Measurements from ENCODE around the gene DIDO1.

DIDO1 gene

DNA sequence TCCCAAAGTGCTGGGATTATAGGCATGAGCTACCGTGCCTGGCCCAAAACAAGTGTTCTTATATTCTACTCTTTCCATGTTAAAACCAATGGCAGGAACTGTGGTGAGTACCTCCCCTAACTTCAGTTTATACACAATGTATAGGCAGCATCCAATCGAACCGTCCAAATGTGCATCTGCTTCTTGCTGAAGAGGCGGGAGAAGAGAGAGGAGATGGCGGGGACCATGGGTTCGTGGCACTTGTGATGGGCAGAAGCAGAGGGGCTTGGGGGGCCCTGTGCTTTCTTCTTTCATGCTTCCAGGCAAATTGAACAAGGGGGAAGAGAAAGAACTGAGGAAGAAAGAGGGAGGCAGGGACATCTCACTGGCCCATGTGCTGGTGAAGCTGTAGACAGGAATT lies 53.4 kb downstream of the DIDO1 start:
- Histone ChIP-seq H2AFZ (ENCODE audit: low read depth) (no peak overlapping the region), H3K36me3 (ENCODE audit: insufficient read depth) (no peaks in the 10 kb centered on the region), H3K27me3 (ENCODE audit: insufficient read depth, low read depth) (no peaks in the 10 kb centered on the region; the same call in 1 of the 2 replicates), H3K4me2 (peak overlapping the region; percentile 67; the same call in 1 of the 2 replicates), H3K4me3 (IDR thresholded peaks at IDR 0.05; ENCODE audit: insufficient read depth, low read depth, low read length) (no peak overlapping the region), H4K20me1 (ENCODE audit: insufficient read depth) (no peaks in the 10 kb centered on the region), H3K9ac (no peak overlapping the region), H3K27ac (peak overlapping the region; percentile 42; the same call in 1 of the 2 replicates), H3K4me1 (ENCODE audit: low read depth, poor library complexity, severe bottlenecking) (peaks cover 19% of the 10 kb centered on the region), H3K79me2 (ENCODE audit: insufficient read depth, low read depth) (no peaks in the 10 kb centered on the region)
- TF ChIP-seq CTCF (conservative IDR thresholded peaks at IDR 0.05; ENCODE audit: low read depth, low read length): no peak

DNA sequence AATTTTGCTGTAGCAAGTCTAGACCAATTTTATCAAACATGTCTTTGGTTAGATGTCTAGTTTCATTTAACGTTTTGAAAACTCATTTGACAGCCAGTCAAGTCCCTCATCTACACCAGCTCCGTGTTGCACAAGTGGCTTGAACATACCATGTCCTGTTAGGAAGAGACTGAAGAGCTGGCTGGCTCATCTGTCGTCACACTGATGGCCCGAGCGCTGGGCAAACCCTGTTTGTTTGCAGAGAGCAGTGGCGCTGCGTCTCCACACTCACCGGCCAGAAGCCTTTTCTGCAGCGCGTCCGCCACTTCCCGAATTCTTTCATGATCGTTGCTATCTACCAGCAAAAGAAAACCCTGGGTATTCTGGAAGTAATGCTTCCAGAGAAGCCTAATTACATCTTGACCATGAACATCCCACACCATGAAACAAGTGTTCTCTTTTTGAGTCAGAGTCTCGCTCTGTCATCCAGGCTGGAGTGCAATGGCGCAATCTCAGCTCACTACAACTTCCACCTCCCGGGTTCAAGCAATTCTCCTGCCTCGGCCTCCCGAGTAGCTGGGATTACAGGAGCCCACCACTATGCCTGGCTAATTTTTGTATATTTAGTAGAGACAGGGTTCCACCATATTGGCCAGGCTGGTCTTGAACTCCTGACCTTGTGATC lies 54.0 kb downstream of the DIDO1 start:
- H3K79me2 ChIP-seq (ENCODE audit: insufficient read depth, low read depth): no peaks in the 10 kb centered on the region
- H3K36me3 ChIP-seq (ENCODE audit: insufficient read depth): no peaks in the 10 kb centered on the region
- no peak overlapping the region for H3K9ac ChIP-seq
- H3K27ac ChIP-seq: no peak overlapping the region
- no peak for TF ChIP-seq CTCF (conservative IDR thresholded peaks at IDR 0.05; ENCODE audit: low read depth, low read length)
- peaks cover 19% of the 10 kb centered on the region for H3K4me1 ChIP-seq (ENCODE audit: low read depth, poor library complexity, severe bottlenecking)
- H3K4me2 ChIP-seq: no peak overlapping the region
- H3K4me3 ChIP-seq (IDR thresholded peaks at IDR 0.05; ENCODE audit: insufficient read depth, low read depth, low read length): no peak overlapping the region
- H2AFZ ChIP-seq (ENCODE audit: low read depth): no peak overlapping the region
- no peaks in the 10 kb centered on the region for H4K20me1 ChIP-seq (ENCODE audit: insufficient read depth)
- H3K27me3 ChIP-seq (ENCODE audit: insufficient read depth, low read depth): no peaks in the 10 kb centered on the region; the same call in 1 of the 2 replicates

DNA sequence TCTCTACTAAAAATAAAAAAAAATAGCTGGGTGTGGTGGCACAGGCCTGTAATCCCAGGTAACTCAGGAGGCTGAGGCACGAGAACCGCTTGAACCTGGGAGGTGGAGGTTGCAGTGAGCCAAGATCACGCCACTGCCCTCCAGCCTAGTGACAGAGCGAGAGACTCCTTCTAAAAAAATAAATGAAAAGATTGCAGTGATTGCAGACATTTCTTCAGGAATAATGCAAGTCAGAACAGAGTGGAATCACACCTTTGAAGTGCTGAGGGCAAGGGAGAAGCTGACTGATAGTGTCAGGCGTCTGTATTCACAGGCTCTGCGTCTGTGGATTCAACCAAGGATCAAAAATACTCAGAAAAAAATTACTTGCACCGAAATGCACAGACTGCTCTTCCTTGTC lies 62.1 kb downstream of the DIDO1 start:
- 0 out of 2 replicates have a peak, but pooled peaks cover 2% of the 10 kb centered on the region for H4K20me1 ChIP-seq (ENCODE audit: insufficient read depth)
- H2AFZ ChIP-seq (ENCODE audit: low read depth): no peak overlapping the region
- H3K79me2 ChIP-seq (ENCODE audit: insufficient read depth, low read depth): peaks cover 10% of the 10 kb centered on the region
- H3K36me3 ChIP-seq (ENCODE audit: insufficient read depth): no peaks in the 10 kb centered on the region
- no peaks in the 10 kb centered on the region for H3K27me3 ChIP-seq (ENCODE audit: insufficient read depth, low read depth)
- no peak overlapping the region for H3K4me3 ChIP-seq (IDR thresholded peaks at IDR 0.05; ENCODE audit: insufficient read depth, low read depth, low read length)
- TF ChIP-seq CTCF (conservative IDR thresholded peaks at IDR 0.05; ENCODE audit: low read depth, low read length): no peak
- H3K9ac ChIP-seq: no peak overlapping the region
- H3K4me1 ChIP-seq (ENCODE audit: low read depth, poor library complexity, severe bottlenecking): peaks cover 20% of the 10 kb centered on the region
- no peak overlapping the region for H3K27ac ChIP-seq
- no peak overlapping the region for H3K4me2 ChIP-seq

DNA sequence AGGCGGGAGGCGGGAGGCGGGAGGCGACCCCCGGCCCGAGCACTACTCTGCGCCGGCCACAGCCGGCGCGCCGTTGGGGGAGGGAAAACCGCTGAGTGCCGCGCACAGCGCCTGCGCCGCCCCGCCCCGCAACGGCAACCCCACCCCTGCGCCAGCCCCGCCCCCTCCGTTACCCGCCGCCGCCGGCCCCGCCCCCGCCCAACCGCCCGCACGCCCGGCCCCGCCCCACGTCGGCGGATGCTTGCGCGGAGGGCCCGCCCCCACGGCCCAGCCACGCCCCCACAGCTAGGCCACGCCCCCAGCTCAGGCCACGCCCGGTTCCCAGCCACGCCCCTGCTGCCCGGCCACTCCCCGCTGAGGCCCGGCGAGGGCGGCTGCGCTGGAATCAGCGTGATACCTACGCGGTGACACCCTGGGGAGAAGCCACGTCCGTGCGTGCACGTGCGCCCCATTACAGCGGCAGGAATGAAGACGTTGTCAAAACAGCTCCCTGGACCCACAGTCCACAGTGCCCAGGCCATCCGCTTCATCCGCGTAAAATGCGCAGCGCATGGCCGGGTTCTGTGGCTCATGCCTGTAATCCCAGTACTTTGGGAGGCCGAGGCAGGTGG lies 64.5 kb downstream of the DIDO1 start, which contains the start of gene TCFL5:
TSS of gene TCFL5 (minus strand) at position 97 of the 611 bp plus-strand sequence. CDS start 152 bp downstream, outside the sequence.
- no peak within 1 kb of the TSS for H3K27ac ChIP-seq
- TF ChIP-seq CTCF (conservative IDR thresholded peaks at IDR 0.05; ENCODE audit: low read depth, low read length): no peak

More for the DNA sequence above, 64.5 kb downstream of the DIDO1 start, which contains the start of gene TCFL5:
- peak within 1 kb of the TSS; percentile 64 for H3K4me2 ChIP-seq
- no peaks in the 10 kb centered on the region for H3K27me3 ChIP-seq (ENCODE audit: insufficient read depth, low read depth)
- H3K79me2 ChIP-seq (ENCODE audit: insufficient read depth, low read depth): peaks cover 10% of the 10 kb centered on the region
- H3K4me3 ChIP-seq (IDR thresholded peaks at IDR 0.05; ENCODE audit: insufficient read depth, low read depth, low read length): no peak within 1 kb of the TSS
- peak within 1 kb of the TSS; percentile 55; the same call in 1 of the 2 replicates for H2AFZ ChIP-seq (ENCODE audit: low read depth)
- peaks cover 21% of the 10 kb centered on the region for H3K4me1 ChIP-seq (ENCODE audit: low read depth, poor library complexity, severe bottlenecking)
- H3K36me3 ChIP-seq (ENCODE audit: insufficient read depth): no peaks in the 10 kb centered on the region; the same call in 1 of the 2 replicates
- H4K20me1 ChIP-seq (ENCODE audit: insufficient read depth): 0 out of 2 replicates have a peak, but pooled peaks cover 2% of the 10 kb centered on the region
- H3K9ac ChIP-seq: no peak within 1 kb of the TSS
